Stimulated activated CD4-positive, alpha-beta T cell treated with anti-CD3 and anti-CD28 coated beads, TNF-alpha, amount 100 ng/mL, for 1 hour (primary cell): ENCODE data around the gene KIDINS220.
"Not testable (repeated sequence)": the region's sequence is repeated elsewhere in the genome, so short reads cannot be mapped to it uniquely, and the experiment has no call there.

Source experiments
- DNase-seq, 3 donors: peaks; one replicate each; pipeline ENCODE4 v3.0.0-alpha.2; 2020; ENCODE audit warnings: low read depth in 3 of 3, low spot score in 1 of 3

The KIDINS220 gene

GRCh38 chr2:8754106-8754776 lies 83.2 kb downstream of the KIDINS220 start:
- no peak for DNase-seq

DNA sequence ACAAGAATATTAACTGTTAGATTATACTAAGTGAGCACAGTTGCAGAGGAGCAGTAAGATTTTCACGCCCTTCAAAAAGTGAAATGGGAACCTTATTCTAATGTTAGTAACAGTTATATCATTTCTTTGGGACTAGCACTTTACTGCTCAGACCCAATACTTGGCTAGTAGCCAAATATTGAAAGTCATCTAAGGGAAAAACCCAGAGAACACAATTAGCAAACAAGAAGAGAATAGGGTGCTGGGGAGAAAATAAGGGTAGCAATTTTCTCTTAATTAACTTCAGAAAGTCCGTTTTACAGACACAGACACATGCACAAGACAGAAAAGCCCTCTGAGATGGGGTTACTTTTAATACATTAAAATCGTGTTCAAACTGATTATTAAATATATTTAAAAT lies 83.8 kb downstream of the KIDINS220 start:
- DNase-seq = no peak

DNA sequence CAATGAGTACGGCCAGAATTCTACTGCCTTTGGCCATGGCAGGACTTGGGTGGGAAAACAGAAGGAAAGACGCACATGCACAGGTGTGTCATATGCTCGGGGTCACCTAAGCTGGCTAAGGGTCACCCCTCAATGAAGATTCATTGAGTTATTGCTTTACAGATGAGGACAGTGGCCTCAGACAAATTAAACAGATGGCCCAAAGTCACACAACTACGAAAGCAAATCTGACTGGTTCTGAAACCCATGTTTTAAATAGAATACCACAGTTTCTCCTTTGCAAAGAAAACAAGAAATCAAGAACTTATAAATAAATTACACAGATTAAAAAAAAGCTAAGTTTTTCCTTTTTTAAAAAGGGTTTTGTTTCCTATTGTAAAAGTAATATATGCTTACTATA lies 85.0 kb downstream of the KIDINS220 start:
- DNase-seq = no peak

- DNase-seq = no peak
Measured at GRCh38 chr2:8750221-8750620, 87.2 kb downstream of the KIDINS220 start.

DNA sequence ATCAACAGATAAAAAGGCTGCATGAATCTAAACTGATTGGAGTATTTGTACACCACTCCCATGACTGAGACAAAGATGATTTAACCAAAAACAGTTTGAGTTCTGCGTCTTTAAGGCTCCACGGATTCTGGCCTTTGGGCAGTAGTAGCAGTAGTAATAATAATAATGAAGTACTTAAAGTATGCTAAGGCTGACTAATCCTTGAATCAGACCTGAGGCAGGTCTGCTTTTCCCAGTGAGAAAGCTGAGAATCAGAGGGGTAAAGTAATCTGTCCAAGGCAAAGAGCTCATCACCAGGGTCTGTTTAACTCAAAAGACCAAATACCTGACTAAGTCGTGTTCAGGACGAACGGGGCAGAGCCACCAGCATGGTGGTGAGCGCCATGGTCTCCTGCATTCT lies 94.2 kb downstream of the KIDINS220 start:
- DNase-seq = no peak

DNA sequence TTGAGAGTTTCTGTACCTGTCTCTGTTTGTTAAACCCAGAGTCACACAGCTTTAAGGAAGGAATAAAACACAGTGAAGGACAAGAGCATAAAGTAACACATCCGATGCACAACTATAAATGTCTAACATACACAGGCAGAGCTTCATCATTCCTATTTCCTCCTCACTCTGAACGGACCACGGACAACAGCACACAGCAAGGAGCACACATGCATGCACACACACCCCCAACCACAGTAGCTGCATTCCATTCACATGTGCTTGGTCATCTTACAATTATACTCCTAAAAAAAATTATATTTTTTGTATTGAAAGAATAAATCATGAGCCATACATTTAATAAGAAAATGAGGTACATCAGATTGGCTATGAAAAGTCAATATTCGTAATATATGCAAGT lies 97.3 kb downstream of the KIDINS220 start:
- DNase-seq = no peak

GRCh38 chr2:8737571-8738175 lies 99.7 kb downstream of the KIDINS220 start:
- no peak for DNase-seq

- DNase-seq = no peak
Measured at GRCh38 chr2:8732601-8733000, 104.8 kb downstream of the KIDINS220 start.

GRCh38 chr2:8729939-8730338 lies 107.5 kb downstream of the KIDINS220 start:
- DNase-seq = no peak

DNA sequence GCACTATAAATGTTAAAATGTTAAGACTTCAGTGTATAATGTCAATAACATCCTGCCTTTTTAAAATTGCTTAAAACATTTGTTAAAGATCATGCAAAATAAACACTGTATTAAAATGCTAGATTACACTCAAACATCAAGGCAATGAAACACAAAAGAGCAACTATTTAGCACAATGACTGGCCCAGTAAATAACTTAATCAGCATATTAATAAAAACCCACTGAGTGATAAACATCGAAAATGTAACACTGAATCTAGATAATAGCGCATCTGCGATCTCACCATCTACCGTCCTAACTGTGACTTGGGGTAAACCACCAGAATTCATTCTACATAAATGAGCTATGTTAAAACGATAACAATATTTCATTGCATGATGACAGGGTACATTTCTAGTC lies 108.3 kb downstream of the KIDINS220 start:
- not testable (repeated sequence) for DNase-seq

DNA sequence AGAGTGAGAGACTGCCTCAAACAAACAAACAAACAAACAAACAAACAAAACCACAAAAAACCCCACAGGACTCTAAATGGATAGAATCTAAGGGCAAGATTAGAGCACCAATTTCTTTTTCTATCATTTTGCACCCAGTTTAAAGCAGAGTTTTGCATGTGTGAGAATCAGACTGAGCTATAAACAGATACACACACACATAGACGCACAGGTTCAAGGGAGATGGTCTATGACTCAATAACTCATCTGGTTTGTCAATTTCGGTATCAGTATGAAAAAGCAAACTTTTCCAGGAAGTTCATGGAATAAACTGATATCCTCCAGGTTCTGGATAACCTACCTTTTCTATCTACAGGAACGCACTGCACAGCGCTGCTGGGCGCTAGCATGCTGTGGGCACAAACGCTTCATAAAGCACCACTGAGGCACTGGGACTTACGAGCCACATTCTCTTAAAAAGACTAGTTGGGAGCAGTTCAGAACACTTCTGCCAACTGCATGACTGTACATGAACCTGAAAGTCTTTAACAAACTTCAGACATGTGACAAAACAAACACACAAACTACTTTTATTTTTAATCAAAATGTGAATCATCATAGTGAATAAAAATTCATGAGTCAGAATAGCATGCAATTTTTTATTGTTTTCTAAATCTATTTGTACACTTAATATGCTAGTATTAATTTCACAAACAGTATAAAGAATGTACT lies 109.0 kb downstream of the KIDINS220 start:
- DNase-seq = no peak

DNA sequence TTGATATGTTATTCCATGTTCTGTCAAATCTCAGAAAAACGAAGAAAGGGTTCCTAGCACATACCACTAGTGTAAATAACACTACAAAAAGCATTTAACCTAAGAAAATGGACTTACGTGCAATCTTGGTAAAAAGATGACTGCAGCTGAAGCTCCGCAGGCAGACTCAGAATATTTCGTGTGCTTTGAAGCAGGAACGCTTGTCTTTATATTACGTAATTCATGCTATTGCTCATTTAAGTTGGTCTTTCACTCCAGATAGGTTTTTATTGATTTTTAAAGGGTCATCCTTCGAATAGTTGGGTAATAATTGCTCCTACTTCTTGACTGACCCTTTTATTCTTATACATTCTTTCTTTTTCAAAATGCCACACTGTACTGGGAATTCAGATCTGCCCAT lies 111.6 kb downstream of the KIDINS220 start:
- DNase-seq = no peak

GRCh38 chr2:8722986-8723385 lies 114.4 kb downstream of the KIDINS220 start:
- no peak for DNase-seq

DNA sequence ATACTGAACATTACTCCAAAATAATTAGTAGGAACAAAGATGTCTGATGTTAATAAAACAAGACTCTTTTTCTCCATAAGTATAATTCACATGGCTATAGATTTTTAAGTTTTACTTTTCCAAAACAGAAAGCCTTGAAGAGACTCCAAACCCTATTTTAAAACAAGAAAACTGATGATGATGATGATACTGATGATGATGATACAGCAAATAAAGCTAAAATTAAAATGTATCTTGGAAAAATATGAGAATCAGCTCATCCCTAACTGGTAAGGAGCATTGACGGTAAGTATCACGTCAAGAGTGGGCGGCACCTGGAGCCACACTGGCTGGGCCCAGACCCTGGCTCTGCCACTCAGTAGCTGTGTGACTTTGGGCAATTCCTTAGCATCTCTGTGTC lies 116.0 kb downstream of the KIDINS220 start:
- no peak for DNase-seq

GRCh38 chr2:8720741-8721140 lies 116.7 kb downstream of the KIDINS220 start:
- DNase-seq = no peak

GRCh38 chr2:8719528-8719927 lies 117.9 kb downstream of the KIDINS220 start:
- no peak for DNase-seq

- no peak for DNase-seq
Measured at GRCh38 chr2:8714971-8715370, 122.4 kb downstream of the KIDINS220 start.

DNA sequence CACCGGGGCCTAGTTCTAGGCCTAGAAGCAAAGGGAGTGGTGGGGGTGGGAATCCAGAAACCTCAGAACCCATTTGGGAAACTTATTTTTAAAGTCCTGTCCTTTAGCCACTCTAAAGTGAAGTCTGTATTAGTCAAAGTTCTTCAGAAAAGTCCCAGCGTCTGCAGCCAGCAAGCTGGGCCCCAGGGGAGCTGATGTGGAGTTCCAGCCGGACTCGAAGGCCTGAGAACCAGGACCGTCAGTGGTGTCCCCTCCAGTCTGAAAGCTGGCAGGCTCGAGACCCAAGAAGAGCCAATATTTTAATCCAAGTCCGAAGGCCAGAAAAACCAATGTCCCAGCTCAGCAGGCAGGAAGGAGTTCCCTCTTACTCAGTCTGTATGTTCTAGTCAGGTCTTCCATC lies 123.1 kb downstream of the KIDINS220 start:
- no peak for DNase-seq

DNA sequence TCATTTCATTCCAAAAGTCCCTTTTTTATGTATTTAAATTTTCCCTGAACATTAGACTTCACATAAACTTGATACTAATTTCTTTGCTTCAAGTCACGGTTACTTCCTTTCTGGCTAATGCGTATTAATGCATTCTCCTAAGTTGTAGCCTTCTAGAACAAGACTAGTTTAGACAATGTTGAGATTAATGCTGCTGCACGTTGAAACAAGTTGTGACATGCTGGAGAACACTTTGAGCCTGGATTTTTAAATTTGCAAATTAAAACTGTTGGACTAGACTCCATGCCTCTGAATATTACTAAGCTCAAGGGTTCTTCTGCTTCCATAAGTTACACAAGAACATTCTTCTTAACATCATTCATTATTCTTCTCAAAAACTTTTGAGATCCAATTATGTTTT lies 126.5 kb downstream of the KIDINS220 start:
- no peak for DNase-seq

GRCh38 chr2:8709611-8710010 lies 127.8 kb downstream of the KIDINS220 start:
- DNase-seq = no peak

DNA sequence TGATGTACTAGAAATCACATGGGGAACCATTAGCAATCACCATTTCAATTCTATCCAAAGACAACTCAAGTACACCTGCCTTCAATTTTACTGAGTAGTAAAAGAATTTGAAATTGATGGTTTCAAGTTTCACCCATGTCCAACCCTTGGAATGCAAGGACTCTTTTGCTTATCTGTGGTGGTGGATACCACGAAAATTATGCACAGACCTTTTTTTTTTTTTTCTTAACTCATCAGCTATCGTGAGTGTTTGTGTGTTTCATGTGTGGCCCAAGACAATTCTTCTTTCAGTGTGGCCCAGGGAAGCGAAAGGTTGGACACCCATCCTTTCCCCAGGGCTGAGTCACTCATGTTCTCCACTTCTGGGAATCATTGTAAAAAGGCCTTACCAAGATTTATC lies 132.5 kb downstream of the KIDINS220 start:
- DNase-seq = no peak

GRCh38 chr2:8701681-8702379 lies 135.6 kb downstream of the KIDINS220 start:
- no peak for DNase-seq
